ENCODE data around the gene IDH2. TPM values are rescaled to one million over a fixed set of nuclear protein-coding genes. Genes with fewer than 3 reads are reported as not detected.

IDH2 gene
- total and polyA plus RNA-seq, 2 of the 13 experiments (the other 11 are each of a cell fraction or from before 2014, with no cell fraction given): 121 to 145 TPM

DNA sequence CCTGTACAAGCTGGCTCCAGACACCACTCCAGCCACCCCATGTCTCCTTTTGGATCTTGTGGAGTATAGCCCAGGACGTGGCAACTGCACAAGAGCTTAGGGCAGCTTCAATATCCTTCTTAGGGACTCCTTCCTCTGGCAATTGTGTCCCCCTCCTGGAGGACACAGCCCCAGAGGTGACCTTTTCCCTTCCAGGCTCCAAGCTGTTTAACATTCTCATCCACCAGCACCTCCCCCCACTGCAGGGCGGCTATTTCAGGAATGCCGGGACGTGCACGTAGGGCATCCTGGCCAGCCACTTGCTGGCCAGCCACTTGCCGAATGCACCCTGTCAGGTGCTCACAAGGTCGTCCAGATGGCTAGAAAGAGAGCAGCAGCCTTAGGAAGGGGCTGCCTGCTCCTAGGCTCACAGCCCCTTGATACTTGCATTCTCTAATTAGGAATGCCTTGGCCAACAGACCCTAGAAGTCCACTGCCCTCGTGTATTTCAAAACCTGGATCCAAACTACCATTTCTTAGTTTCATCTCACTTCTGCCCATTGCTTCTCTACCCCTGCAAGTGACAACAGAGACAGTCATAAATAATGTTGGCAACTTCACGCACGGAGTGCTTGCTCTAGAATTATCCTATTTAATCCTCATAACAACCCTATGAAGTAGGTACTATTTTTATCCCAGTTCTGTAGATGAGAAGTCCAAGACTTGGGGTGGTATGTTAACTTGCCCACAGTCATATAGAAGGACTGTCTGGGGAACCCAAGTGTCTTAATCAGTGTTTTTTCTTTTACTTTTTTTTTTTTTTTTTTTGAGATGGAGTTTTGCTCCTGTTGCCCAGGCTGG lies 24.5 kb upstream of the IDH2 start (continued):
- TF ChIP-seq SATB2 (CRISPR knock-in tag; IDR thresholded peaks at IDR 0.05): no peak
- no peak for TF ChIP-seq ZNF160 (CRISPR knock-in tag; IDR thresholded peaks at IDR 0.05)
- TF ChIP-seq ZNF580 (CRISPR knock-in tag; IDR thresholded peaks at IDR 0.05; ENCODE audit: borderline replicate concordance, low read depth): peak; percentile 56; the same call in 1 of the 2 replicates
- TF ChIP-seq GABPA (IDR thresholded peaks at IDR 0.05; ENCODE audit: low read depth, low read length): no peak
- TF ChIP-seq GABPA (CRISPR knock-in tag; IDR thresholded peaks at IDR 0.05; ENCODE audit: low read depth): 0 out of 2 replicates have a peak, but pooled peaks have one; percentile 34
- peak; percentile 76; the same call in 1 of the 2 replicates for TF ChIP-seq ZMYM3 (CRISPR knock-in tag; IDR thresholded peaks at IDR 0.05)
- TF ChIP-seq FIP1L1 (IDR thresholded peaks at IDR 0.05; ENCODE audit: borderline replicate concordance, insufficient read depth, low read depth, low read length): no peak
- TF ChIP-seq KDM3A (CRISPR knock-in tag; IDR thresholded peaks at IDR 0.05; ENCODE audit: low read depth): no peak
- 0 out of 2 replicates have a peak, but pooled peaks have one; percentile 42 for TF ChIP-seq TBP (CRISPR knock-in tag; IDR thresholded peaks at IDR 0.05)
- TF ChIP-seq POGZ (CRISPR knock-in tag; IDR thresholded peaks at IDR 0.05): no peak; the same call in 1 of the 2 replicates
- no peak for TF ChIP-seq ZNF816 (CRISPR knock-in tag; IDR thresholded peaks at IDR 0.05; ENCODE audit: borderline replicate concordance)
- TF ChIP-seq TOE1 (CRISPR knock-in tag; IDR thresholded peaks at IDR 0.05): no peak
- no peak for TF ChIP-seq NKX3-1 (CRISPR knock-in tag; IDR thresholded peaks at IDR 0.05)
- TF ChIP-seq RFX5 (IDR thresholded peaks at IDR 0.05; ENCODE audit: low read depth, low read length): no peak
- TF ChIP-seq GMEB2 (CRISPR knock-in tag; IDR thresholded peaks at IDR 0.05; ENCODE audit: low read depth): no peak
- TF ChIP-seq ZMYM4 (CRISPR knock-in tag; IDR thresholded peaks at IDR 0.05): no peak
- TF ChIP-seq, protein P1, sequence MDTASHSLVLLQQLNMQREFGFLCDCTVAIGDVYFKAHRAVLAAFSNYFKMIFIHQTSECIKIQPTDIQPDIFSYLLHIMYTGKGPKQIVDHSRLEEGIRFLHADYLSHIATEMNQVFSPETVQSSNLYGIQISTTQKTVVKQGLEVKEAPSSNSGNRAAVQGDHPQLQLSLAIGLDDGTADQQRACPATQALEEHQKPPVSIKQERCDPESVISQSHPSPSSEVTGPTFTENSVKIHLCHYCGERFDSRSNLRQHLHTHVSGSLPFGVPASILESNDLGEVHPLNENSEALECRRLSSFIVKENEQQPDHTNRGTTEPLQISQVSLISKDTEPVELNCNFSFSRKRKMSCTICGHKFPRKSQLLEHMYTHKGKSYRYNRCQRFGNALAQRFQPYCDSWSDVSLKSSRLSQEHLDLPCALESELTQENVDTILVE (CRISPR knock-in tag; IDR thresholded peaks at IDR 0.05): no peak
- TF ChIP-seq, protein P2, sequence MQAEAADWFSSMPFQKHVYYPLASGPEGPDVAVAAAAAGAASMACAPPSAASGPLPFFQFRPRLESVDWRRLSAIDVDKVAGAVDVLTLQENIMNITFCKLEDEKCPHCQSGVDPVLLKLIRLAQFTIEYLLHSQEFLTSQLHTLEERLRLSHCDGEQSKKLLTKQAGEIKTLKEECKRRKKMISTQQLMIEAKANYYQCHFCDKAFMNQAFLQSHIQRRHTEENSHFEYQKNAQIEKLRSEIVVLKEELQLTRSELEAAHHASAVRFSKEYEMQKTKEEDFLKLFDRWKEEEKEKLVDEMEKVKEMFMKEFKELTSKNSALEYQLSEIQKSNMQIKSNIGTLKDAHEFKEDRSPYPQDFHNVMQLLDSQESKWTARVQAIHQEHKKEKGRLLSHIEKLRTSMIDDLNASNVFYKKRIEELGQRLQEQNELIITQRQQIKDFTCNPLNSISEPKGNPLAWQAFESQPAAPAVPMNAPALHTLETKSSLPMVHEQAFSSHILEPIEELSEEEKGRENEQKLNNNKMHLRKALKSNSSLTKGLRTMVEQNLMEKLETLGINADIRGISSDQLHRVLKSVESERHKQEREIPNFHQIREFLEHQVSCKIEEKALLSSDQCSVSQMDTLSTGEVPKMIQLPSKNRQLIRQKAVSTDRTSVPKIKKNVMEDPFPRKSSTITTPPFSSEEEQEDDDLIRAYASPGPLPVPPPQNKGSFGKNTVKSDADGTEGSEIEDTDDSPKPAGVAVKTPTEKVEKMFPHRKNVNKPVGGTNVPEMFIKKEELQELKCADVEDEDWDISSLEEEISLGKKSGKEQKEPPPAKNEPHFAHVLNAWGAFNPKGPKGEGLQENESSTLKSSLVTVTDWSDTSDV (CRISPR knock-in tag; IDR thresholded peaks at IDR 0.05): no peak
- TF ChIP-seq, protein P3, sequence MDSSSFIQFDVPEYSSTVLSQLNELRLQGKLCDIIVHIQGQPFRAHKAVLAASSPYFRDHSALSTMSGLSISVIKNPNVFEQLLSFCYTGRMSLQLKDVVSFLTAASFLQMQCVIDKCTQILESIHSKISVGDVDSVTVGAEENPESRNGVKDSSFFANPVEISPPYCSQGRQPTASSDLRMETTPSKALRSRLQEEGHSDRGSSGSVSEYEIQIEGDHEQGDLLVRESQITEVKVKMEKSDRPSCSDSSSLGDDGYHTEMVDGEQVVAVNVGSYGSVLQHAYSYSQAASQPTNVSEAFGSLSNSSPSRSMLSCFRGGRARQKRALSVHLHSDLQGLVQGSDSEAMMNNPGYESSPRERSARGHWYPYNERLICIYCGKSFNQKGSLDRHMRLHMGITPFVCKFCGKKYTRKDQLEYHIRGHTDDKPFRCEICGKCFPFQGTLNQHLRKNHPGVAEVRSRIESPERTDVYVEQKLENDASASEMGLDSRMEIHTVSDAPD (CRISPR knock-in tag; IDR thresholded peaks at IDR 0.05): 0 out of 2 replicates have a peak, but pooled peaks have one; percentile 22
- peak; percentile 60; the same call in 1 of the 2 replicates for TF ChIP-seq SOX5 (CRISPR knock-in tag; IDR thresholded peaks at IDR 0.05; ENCODE audit: borderline replicate concordance)
- no peak for TF ChIP-seq KLF13 (CRISPR knock-in tag; IDR thresholded peaks at IDR 0.05)
- no peak for TF ChIP-seq RBAK (CRISPR knock-in tag; IDR thresholded peaks at IDR 0.05)
- TF ChIP-seq TBL1XR1 (IDR thresholded peaks at IDR 0.05; ENCODE audit: borderline replicate concordance, low read length, partially characterized antibody): no peak
- TF ChIP-seq HMG20A (CRISPR knock-in tag; IDR thresholded peaks at IDR 0.05; ENCODE audit: borderline replicate concordance): no peak; the same call in 1 of the 2 replicates
